ENCODE measurements around the gene POU2F2.

Gene POU2F2

DNA sequence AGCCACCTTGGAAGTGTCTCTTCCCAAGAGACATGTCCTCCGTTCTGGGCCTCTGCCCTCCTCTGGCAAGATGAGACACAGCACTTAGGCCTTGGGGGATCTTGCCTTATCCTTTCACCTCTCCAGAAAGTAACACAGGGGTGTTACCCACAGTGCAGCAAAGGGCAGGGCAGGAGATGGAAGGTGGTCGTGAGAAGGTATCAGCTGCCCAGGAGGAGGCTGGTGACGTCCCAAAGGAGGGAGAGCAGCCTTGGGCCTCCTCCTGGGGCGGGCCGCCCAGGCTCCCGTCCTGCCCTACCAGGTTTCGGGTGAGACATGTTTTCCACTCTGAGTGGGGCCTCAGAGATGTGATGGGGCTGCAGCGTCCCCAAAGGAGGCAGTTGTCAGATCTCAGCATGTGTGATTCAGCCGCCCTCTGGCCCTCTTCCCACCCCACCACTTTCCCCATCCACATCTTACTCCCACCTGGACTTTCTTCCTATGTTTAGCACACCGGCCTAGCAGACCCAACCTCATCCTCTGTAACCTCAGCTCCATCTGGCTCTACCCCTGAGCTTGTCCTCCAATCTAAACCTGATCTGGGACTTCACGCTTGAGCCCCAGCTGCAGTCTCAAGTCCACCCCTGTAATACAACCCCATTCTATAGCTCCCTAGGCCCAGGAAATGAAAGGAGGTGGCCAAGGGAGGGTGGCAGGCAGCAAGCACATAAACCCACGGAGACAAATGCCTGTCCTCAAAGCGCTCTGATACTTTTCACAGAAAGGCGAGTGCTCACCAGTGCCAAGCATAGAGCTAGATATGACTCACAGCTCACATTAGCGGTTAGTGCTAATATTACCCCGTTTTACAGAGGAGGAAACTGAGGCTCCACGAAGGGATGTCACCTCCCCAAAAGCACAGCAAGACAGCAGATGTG lies 9.3 kb downstream of the POU2F2 start:
- H3K27me3 ChIP-seq (ENCODE audit: insufficient read depth, low read length), result no peaks in the 10 kb centered on the region
- H3K79me2 ChIP-seq (ENCODE audit: control insufficient read depth, insufficient read depth, low read length, unreplicated experiment), result no peaks in the 10 kb centered on the region
- H3K4me1 ChIP-seq (ENCODE audit: control insufficient read depth, insufficient read depth, low read length, unreplicated experiment), result peaks cover 35% of the 10 kb centered on the region
- no peak overlapping the region for H3K4me3 ChIP-seq (ENCODE audit: low read depth, low read length)
- H2AFZ ChIP-seq (ENCODE audit: low read length, unreplicated experiment), result no peak overlapping the region
- no peaks in the 10 kb centered on the region for H3K36me3 ChIP-seq (ENCODE audit: insufficient read depth, low read length)
- peak overlapping the region; percentile 59; the same call in 1 of the 2 replicates for H3K27ac ChIP-seq (ENCODE audit: low read depth, low read length)

- Histone ChIP-seq H3K79me2 (ENCODE audit: control insufficient read depth, insufficient read depth, low read length, unreplicated experiment) (no peaks in the 10 kb centered on the region), H3K4me1 (ENCODE audit: control insufficient read depth, insufficient read depth, low read length, unreplicated experiment) (peaks cover 35% of the 10 kb centered on the region), H3K36me3 (ENCODE audit: insufficient read depth, low read length) (no peaks in the 10 kb centered on the region), H3K27me3 (ENCODE audit: insufficient read depth, low read length) (no peaks in the 10 kb centered on the region), H3K4me3 (ENCODE audit: low read depth, low read length) (peak overlapping the region; percentile 53; the same call in 1 of the 2 replicates), H2AFZ (ENCODE audit: low read length, unreplicated experiment) (no peak overlapping the region), H3K27ac (ENCODE audit: low read depth, low read length) (peak overlapping the region; percentile 70)
Measured at GRCh38 chr19:42121656-42122069, 10.6 kb downstream of the POU2F2 start.

- Histone ChIP-seq H2AFZ (ENCODE audit: low read length, unreplicated experiment) (no peak overlapping the region), H3K79me2 (ENCODE audit: control insufficient read depth, insufficient read depth, low read length, unreplicated experiment) (no peaks in the 10 kb centered on the region), H3K4me1 (ENCODE audit: control insufficient read depth, insufficient read depth, low read length, unreplicated experiment) (peaks cover 35% of the 10 kb centered on the region), H3K4me3 (ENCODE audit: low read depth, low read length) (0 out of 2 replicates have a peak overlapping the region, but pooled peaks have one; percentile 32), H3K27ac (ENCODE audit: low read depth, low read length) (peak overlapping the region; percentile 70), H3K27me3 (ENCODE audit: insufficient read depth, low read length) (no peaks in the 10 kb centered on the region), H3K36me3 (ENCODE audit: insufficient read depth, low read length) (no peaks in the 10 kb centered on the region)
Measured at GRCh38 chr19:42121036-42121621, 11.1 kb downstream of the POU2F2 start.

GRCh38 chr19:42120276-42120980 lies 11.8 kb downstream of the POU2F2 start:
- no peaks in the 10 kb centered on the region for H3K27me3 ChIP-seq (ENCODE audit: insufficient read depth, low read length)
- peak overlapping the region; percentile 70; the same call in 1 of the 2 replicates for H3K27ac ChIP-seq (ENCODE audit: low read depth, low read length)
- H3K36me3 ChIP-seq (ENCODE audit: insufficient read depth, low read length), result no peaks in the 10 kb centered on the region
- no peaks in the 10 kb centered on the region for H3K79me2 ChIP-seq (ENCODE audit: control insufficient read depth, insufficient read depth, low read length, unreplicated experiment)
- no peak overlapping the region for H3K4me3 ChIP-seq (ENCODE audit: low read depth, low read length)
- H3K4me1 ChIP-seq (ENCODE audit: control insufficient read depth, insufficient read depth, low read length, unreplicated experiment), result peaks cover 35% of the 10 kb centered on the region
- H2AFZ ChIP-seq (ENCODE audit: low read length, unreplicated experiment), result no peak overlapping the region

- H3K36me3 ChIP-seq (ENCODE audit: insufficient read depth, low read length), result no peaks in the 10 kb centered on the region
- peaks cover 42% of the 10 kb centered on the region for H3K4me1 ChIP-seq (ENCODE audit: control insufficient read depth, insufficient read depth, low read length, unreplicated experiment)
- H3K79me2 ChIP-seq (ENCODE audit: control insufficient read depth, insufficient read depth, low read length, unreplicated experiment), result no peaks in the 10 kb centered on the region
- no peak overlapping the region for H3K4me3 ChIP-seq (ENCODE audit: low read depth, low read length)
- no peak overlapping the region for H3K27ac ChIP-seq (ENCODE audit: low read depth, low read length)
- H2AFZ ChIP-seq (ENCODE audit: low read length, unreplicated experiment), result no peak overlapping the region
- H3K27me3 ChIP-seq (ENCODE audit: insufficient read depth, low read length), result no peaks in the 10 kb centered on the region
Measured at GRCh38 chr19:42117076-42117475, 15.2 kb downstream of the POU2F2 start.

- Histone ChIP-seq H3K4me1 (ENCODE audit: control insufficient read depth, insufficient read depth, low read length, unreplicated experiment) (peaks cover 43% of the 10 kb centered on the region), H3K27me3 (ENCODE audit: insufficient read depth, low read length) (no peaks in the 10 kb centered on the region), H3K27ac (ENCODE audit: low read depth, low read length) (no peak overlapping the region)
Measured at GRCh38 chr19:42116308-42117075, 15.8 kb downstream of the POU2F2 start.

DNA sequence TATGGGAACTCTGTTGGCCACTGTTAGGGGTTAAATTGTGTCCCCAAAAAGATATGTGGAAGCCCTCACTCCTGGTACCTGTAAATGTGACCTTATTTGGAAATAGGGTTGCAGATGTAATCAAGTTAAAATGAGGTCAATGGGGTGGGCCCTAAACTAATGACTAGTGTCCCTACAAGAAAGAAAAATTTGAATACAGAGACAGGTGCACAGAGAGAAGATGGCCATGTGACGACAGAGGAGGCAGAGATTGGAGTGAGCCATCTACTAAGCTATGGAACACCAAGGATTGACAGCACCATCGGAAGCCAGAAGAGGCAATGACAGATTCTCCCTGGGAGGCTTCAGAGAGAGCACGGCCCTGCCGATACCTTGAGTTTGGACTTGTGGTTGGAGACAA lies 16.5 kb downstream of the POU2F2 start:
- Histone ChIP-seq H3K4me3 (ENCODE audit: low read depth, low read length) (no peak overlapping the region), H3K36me3 (ENCODE audit: insufficient read depth, low read length) (no peaks in the 10 kb centered on the region), H3K79me2 (ENCODE audit: control insufficient read depth, insufficient read depth, low read length, unreplicated experiment) (no peaks in the 10 kb centered on the region), H2AFZ (ENCODE audit: low read length, unreplicated experiment) (no peak overlapping the region), H3K4me1 (ENCODE audit: control insufficient read depth, insufficient read depth, low read length, unreplicated experiment) (peaks cover 40% of the 10 kb centered on the region), H3K27me3 (ENCODE audit: insufficient read depth, low read length) (no peaks in the 10 kb centered on the region), H3K27ac (ENCODE audit: low read depth, low read length) (no peak overlapping the region)

More at GRCh38 chr19:42116308-42117075, 15.8 kb downstream of the POU2F2 start:
- Histone ChIP-seq H3K4me3 (ENCODE audit: low read depth, low read length) (no peak overlapping the region), H3K36me3 (ENCODE audit: insufficient read depth, low read length) (no peaks in the 10 kb centered on the region), H2AFZ (ENCODE audit: low read length, unreplicated experiment) (no peak overlapping the region), H3K79me2 (ENCODE audit: control insufficient read depth, insufficient read depth, low read length, unreplicated experiment) (no peaks in the 10 kb centered on the region)

GRCh38 chr19:42115219-42115618 lies 17.0 kb downstream of the POU2F2 start:
- Histone ChIP-seq H3K36me3 (ENCODE audit: insufficient read depth, low read length) (no peaks in the 10 kb centered on the region), H3K79me2 (ENCODE audit: control insufficient read depth, insufficient read depth, low read length, unreplicated experiment) (no peaks in the 10 kb centered on the region)

DNA sequence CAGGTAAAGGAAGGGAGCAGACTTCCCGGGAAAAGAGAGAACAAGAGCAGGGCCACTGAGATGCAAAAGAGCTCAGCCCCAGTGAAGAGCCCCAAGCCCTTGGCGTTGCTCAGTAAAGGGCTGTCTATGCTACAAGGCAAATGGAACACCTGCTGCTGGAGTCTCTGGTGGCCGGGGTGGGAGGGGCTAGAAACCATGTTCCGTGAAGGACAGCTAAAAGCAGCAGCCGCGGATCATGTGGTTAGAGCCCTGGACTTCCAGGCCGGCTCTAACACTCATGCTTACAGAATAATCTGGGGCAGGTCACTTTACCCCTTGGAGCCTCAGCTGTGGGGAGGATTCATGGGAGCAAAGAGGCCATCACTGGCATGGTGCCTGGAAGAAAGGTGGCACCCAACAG lies 17.8 kb downstream of the POU2F2 start:
- Histone ChIP-seq H3K4me3 (ENCODE audit: low read depth, low read length) (no peak overlapping the region), H3K27ac (ENCODE audit: low read depth, low read length) (peak overlapping the region; percentile 97), H3K79me2 (ENCODE audit: control insufficient read depth, insufficient read depth, low read length, unreplicated experiment) (no peaks in the 10 kb centered on the region), H3K4me1 (ENCODE audit: control insufficient read depth, insufficient read depth, low read length, unreplicated experiment) (peaks cover 37% of the 10 kb centered on the region), H2AFZ (ENCODE audit: low read length, unreplicated experiment) (no peak overlapping the region), H3K27me3 (ENCODE audit: insufficient read depth, low read length) (no peaks in the 10 kb centered on the region), H3K36me3 (ENCODE audit: insufficient read depth, low read length) (no peaks in the 10 kb centered on the region)

More at GRCh38 chr19:42115219-42115618, 17.0 kb downstream of the POU2F2 start:
- peaks cover 37% of the 10 kb centered on the region for H3K4me1 ChIP-seq (ENCODE audit: control insufficient read depth, insufficient read depth, low read length, unreplicated experiment)
- no peaks in the 10 kb centered on the region for H3K27me3 ChIP-seq (ENCODE audit: insufficient read depth, low read length)
- no peak overlapping the region for H3K4me3 ChIP-seq (ENCODE audit: low read depth, low read length)
- H3K27ac ChIP-seq (ENCODE audit: low read depth, low read length), result no peak overlapping the region
- no peak overlapping the region for H2AFZ ChIP-seq (ENCODE audit: low read length, unreplicated experiment)

All from ACC112 (cell line).